Gastrocnemius medialis (tissue), 4 donors: ENCODE data around the gene HTR4.

Experiments
- CTCF ChIP-seq, 5 experiments: fragments of 450-650 bp in 3 of 5; fragments of 200-600 bp in 2 of 5; sonication (generic) in 2 of 5; IDR thresholded peaks in 4 of 5; conservative IDR thresholded peaks in 1 of 5; 1 replicate in 4 of 5; 2 replicates in 1 of 5; pipeline ENCODE4 v1.5.1; 2016 to 2019; ENCODE audit warnings: antibody characterized with exemption in 5 of 5, mild to moderate bottlenecking in 3 of 5, moderate library complexity in 3 of 5
- POLR2A ChIP-seq, 2 donors: fragments of 450-650 bp; IDR thresholded peaks; one replicate each; pipeline ENCODE4 v1.6.1; 2017; ENCODE audit warnings: antibody characterized with exemption in 2 of 2, mild to moderate bottlenecking in 2 of 2, moderate library complexity in 2 of 2

DNA sequence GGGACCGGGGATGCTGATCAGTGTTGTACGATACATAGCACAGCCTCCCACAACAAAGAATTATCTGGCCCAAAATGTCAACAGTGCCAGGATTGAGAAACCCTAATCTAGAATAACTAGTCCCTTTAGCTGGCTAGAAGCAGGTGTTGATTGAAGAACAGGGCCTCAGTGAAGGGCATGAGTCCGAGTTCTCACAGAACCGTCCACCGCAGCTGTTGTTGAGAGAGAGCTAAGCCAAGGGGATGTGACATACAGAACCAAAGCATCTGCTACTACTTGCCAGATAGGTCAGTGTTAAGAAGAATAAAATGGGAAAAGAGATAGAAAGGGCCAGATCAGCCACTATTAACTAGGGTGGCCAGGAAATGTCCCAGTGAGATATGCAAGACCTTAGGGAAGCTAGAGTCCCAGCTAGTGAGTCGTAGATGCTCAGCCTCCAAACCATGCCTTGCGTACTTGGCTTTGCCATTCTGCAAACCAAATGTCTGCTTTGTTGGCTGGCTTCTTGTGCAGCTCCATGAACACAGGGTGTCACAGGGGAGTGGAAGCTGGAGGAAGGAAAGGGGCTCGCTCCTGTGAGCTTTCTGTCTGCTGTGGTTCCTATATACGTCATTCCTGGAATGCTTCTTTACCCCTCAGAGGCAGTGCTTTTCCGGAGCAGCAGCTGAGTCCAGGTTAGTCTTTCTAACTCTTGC is 201.7 kb downstream of the HTR4 start:
- TF ChIP-seq CTCF (IDR thresholded peaks at IDR 0.05 in 4 of 5, conservative IDR thresholded peaks at IDR 0.05 in 1 of 5) (no peak), POLR2A (IDR thresholded peaks at IDR 0.05) (no peak)
